ENCODE data around the gene QRICH2. TPM values are rescaled to one million over a fixed set of nuclear protein-coding genes. Genes with fewer than 3 reads are reported as not detected.
"Not testable (repeated sequence)": the region's sequence is repeated elsewhere in the genome, so short reads cannot be mapped to it uniquely, and the experiment has no call there.

The QRICH2 gene
- total RNA-seq, 1 donor from 2014 or later: 2.1 TPM

DNA sequence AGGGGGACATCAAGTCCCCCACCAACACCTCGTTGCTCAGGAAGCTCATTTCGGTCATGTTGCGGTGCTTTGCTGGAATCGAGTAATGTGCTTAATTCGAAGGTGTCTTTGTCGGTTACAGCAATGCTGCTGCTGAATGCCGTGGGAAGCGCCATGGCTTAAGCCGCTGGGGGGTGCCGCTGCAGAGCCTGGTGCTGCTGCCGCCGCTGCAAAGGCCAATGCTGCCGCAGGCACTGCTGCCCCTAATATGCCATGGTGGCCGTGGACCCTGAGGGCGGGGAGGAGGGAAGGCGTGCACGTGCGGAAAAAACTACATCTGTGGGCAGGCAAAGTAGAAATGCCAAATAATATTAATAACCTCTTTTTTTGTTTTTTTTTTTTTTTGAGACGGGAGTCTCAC lies 81.3 kb downstream of the QRICH2 start:
- not testable (repeated sequence) for H3K4me3 ChIP-seq (ENCODE audit: low read length in 3 of 3); H3K9me3 ChIP-seq (ENCODE audit: control insufficient read depth in 3 of 3, low read length in 3 of 3); H3K36me3 ChIP-seq (ENCODE audit: control insufficient read depth in 3 of 3, insufficient read depth in 3 of 3, low read length in 3 of 3); H3K9ac ChIP-seq (ENCODE audit: low read depth in 1 of 3, low read length in 3 of 3); H3K4me1 ChIP-seq (ENCODE audit: control insufficient read depth in 3 of 3, insufficient read depth in 3 of 3, low read length in 3 of 3); H3K27ac ChIP-seq (ENCODE audit: low read depth, low read length); H3K27me3 ChIP-seq (ENCODE audit: control insufficient read depth in 3 of 3, insufficient read depth in 3 of 3, low read length in 3 of 3)

DNA sequence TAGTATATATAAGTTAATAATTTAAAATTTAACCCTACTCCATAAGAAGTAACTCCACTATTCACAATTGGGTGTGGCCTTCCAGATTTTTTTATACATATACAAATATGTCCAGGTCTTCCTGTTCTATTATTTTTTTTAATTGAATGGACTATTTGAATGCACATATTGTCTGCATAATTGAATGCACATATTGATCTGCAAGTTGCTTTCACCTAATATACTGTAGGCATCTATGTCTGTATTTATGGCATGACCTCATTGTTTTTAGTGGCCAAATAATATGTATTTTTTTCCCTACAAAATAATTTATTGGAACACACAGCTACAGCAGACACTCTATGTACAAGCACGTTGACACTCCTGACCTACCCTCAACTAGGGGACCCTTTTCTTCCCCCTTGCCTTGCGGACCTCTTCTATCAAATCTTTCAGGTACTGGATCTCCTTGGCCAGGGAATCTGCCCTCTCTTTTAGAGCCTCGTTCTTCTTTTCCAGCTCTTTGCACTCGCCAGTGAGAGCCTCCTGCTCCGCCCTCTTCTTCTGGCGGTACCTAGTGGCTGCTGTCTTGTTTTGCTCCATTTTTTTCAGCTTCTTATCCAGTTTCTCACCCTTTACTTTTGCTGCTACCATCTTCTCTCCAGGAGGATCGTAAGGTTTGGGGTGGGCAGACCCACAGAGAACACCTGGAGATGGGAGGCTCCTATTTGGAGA lies 82.5 kb downstream of the QRICH2 start:
- not testable (repeated sequence) for H3K27me3 ChIP-seq (ENCODE audit: control insufficient read depth in 3 of 3, insufficient read depth in 3 of 3, low read length in 3 of 3)

More for the DNA sequence above, 82.5 kb downstream of the QRICH2 start:
- not testable (repeated sequence) for H3K4me3 ChIP-seq (ENCODE audit: low read length in 3 of 3); H3K27ac ChIP-seq (ENCODE audit: low read depth, low read length); H3K4me1 ChIP-seq (ENCODE audit: control insufficient read depth in 3 of 3, insufficient read depth in 3 of 3, low read length in 3 of 3); H3K36me3 ChIP-seq (ENCODE audit: control insufficient read depth in 3 of 3, insufficient read depth in 3 of 3, low read length in 3 of 3); H3K9me3 ChIP-seq (ENCODE audit: control insufficient read depth in 3 of 3, low read length in 3 of 3); H3K9ac ChIP-seq (ENCODE audit: low read depth in 1 of 3, low read length in 3 of 3)

Small RNAs within 50 kb of the gene (small RNA-seq; reads per million reads assigned to genes)
- not detected for gene RF00019
- not detected for gene RNU6-24P

Other genes starting within 250 kb of the QRICH2 start
- gene SRP68, start 235.8 kb downstream of the QRICH2 start, total RNA-seq: 41.8 TPM
- not detected for gene GALR2, start 233.5 kb downstream of the QRICH2 start, total RNA-seq
- gene ZACN, start 229.1 kb downstream of the QRICH2 start, total RNA-seq: not detected
- 54.8 TPM for gene EXOC7, start 204.5 kb downstream of the QRICH2 start, total RNA-seq
- gene FOXJ1, start 167.0 kb downstream of the QRICH2 start, total RNA-seq: under 0.01 TPM
- 6.8 TPM for gene RNF157, start 67.8 kb downstream of the QRICH2 start, total RNA-seq
- 2.6 TPM for gene UBALD2, start 42.9 kb downstream of the QRICH2 start, total RNA-seq
- gene PRPSAP1, start 45.6 kb upstream of the QRICH2 start, total RNA-seq: 24.0 TPM
- 2.1 TPM for gene SPHK1, start 76.3 kb upstream of the QRICH2 start, total RNA-seq
- 20.9 TPM for gene UBE2O, start 144.9 kb upstream of the QRICH2 start, total RNA-seq
- gene AANAT, start 159.3 kb upstream of the QRICH2 start, total RNA-seq: not detected
- 3.7 TPM for gene RHBDF2, start 193.1 kb upstream of the QRICH2 start, total RNA-seq
- gene CYGB, start 229.4 kb upstream of the QRICH2 start, total RNA-seq: 8.9 TPM
- gene PRCD, start 231.8 kb upstream of the QRICH2 start, total RNA-seq: 0.52 TPM